Fibroblast of pulmonary artery (primary cell): ENCODE measurements around the gene MYO1B.

Experiments used
- DNase-seq: peaks from one replicate; pipeline ENCODE4 v3.0.0-alpha.2; 2010; ENCODE audit warnings: low read depth
- H3K4me3 ChIP-seq: replicated peaks from 2 replicates; pipeline ENCODE4 v1.5.1; 2011; ENCODE audit warnings: low read depth, mild to moderate bottlenecking, control low read depth, low read length, moderate library complexity
- TF ChIP-seq, protein P1 (sequence below): IDR thresholded peaks from 2 replicates; pipeline ENCODE4 v1.5.1; 2011; ENCODE audit warnings: mild to moderate bottlenecking, control low read depth, low read length, inconsistent platforms; ENCODE audit errors: missing control alignments

The MYO1B gene

DNA sequence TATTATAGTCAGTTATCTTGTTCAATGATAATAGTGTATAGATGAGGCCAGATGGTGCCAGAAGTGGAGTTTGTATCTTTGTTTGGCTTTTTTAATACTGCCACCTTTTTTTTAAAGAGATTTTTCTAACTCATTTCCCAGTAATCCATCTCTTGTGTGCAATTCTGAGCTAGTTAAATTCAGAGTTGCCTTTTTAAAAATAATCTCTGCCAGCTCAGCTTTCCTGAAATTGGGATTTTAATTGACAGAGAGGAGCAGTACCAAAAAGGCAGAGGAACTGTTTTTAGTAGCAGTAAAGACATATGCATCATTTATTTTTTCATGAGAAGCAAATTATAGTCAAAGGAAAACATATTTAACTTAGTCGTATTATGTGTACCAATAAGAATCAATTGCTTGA is 185.3 kb downstream of the MYO1B start:
- H3K4me3 ChIP-seq = no peak overlapping the region
- DNase-seq = no peak
- TF ChIP-seq, protein P1, sequence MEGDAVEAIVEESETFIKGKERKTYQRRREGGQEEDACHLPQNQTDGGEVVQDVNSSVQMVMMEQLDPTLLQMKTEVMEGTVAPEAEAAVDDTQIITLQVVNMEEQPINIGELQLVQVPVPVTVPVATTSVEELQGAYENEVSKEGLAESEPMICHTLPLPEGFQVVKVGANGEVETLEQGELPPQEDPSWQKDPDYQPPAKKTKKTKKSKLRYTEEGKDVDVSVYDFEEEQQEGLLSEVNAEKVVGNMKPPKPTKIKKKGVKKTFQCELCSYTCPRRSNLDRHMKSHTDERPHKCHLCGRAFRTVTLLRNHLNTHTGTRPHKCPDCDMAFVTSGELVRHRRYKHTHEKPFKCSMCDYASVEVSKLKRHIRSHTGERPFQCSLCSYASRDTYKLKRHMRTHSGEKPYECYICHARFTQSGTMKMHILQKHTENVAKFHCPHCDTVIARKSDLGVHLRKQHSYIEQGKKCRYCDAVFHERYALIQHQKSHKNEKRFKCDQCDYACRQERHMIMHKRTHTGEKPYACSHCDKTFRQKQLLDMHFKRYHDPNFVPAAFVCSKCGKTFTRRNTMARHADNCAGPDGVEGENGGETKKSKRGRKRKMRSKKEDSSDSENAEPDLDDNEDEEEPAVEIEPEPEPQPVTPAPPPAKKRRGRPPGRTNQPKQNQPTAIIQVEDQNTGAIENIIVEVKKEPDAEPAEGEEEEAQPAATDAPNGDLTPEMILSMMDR = no peak

DNA sequence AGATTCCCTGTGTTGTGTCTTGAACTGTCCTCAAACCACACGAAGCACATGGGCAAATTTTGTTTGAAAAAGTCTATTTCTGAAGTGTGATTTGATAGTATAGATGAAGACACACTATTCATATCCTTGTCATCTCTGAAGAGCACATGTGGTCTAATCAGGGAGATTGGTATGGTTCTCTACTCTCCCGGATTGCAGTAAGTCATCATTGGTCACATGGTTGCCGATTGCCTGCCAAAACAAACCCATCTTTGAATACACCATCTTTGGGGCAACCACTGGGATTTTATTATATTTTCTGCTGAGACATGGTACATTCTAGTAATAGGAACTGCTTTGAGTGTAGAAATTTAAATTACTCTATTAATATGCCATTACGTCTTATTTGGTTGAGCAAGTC is 186.9 kb downstream of the MYO1B start:
- TF ChIP-seq, protein P1 = no peak
- no peak for DNase-seq
- no peak overlapping the region for H3K4me3 ChIP-seq

DNA sequence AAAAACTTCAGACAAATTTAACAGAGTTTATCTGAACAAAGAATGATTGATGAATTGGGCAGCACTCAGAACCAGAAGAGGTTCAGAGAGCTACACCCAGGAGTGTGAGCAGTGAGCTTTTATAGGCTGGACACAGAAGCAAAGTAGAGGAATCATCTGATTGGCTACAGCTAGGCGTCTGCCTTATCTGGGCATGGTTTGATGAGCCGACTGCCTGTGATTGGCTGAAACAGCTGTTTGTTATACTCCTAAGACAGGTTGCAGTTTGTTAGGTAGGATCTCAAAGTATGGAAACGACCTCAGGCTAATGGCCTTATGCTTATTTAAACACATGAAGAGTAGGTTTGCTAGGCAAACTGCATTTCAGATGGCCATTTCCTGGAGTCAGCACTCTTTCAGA is 188.9 kb downstream of the MYO1B start:
- H3K4me3 ChIP-seq = no peak overlapping the region
- DNase-seq = no peak
- TF ChIP-seq, protein P1 = no peak

DNA sequence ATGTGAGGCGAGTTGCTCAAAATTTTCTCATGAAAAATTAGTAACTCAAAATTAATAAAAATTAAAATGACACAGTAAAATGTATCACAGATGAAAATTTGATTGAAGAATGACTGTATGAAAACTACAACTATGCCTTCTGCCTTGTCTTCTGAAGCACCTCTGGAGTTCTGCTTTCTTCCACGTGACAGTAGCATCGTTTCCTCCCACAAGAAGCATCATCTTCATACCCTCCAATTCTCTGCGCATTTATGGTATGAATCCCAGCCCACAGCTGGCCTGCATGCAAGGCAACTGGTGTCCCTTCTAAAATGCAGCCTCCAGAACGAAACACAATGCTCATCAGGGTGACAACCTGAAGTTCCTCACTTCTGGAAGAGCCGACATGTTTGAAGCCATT is 189.9 kb downstream of the MYO1B start:
- no peak overlapping the region for H3K4me3 ChIP-seq
- no peak for DNase-seq
- TF ChIP-seq, protein P1 = no peak

DNA sequence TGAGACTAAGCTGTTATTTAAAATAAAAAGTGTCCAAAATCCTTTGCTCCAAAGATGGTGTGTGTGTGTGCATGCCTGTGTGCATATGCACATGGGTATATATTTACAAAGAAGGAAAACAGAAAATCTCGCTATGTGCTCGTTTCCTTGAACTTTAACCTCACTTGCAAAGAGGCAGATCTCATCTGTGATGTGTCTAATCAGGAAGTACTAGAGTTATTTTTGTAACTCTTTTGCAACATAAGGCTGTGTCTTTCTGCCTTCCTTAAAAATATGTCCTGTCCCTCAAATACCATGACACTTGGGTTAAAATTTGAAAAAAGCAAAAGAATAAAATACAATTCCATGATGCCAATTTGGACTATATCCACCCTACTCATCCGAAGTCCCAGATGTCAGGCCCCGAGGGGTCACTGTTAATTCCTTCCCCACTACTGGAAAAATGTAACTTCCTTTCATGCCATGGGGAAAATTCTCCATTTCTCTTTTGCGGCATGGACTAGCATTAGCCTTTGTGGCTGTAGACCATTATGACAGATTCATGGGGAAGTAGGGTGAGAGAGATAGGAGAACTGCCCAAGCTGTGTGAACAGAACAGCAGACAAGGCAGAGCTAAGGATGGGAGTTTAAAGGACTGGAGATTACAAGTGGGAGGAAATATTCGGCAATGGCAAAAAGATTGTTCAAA is 191.3 kb downstream of the MYO1B start:
- TF ChIP-seq, protein P1 = no peak
- no peak overlapping the region for H3K4me3 ChIP-seq

DNA sequence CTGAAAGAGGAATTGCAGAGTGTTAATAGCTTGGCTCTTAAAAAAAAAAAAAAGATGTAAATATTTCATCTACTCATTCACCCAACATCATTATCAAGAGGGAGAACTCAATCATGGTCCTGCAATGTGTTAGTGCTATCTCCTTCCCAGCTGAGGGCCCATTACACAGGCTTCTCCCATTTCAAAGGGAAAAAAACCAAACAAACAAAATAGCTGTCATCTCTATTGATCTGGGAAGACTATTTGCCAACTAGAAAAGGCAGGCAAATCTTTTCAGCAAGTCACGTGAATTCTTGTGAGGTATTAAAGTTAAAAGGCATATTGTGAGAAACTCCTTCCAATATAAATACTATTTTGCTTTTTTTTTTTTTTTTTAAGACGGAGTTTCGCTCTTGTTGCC is 194.3 kb downstream of the MYO1B start:
- TF ChIP-seq, protein P1 = no peak
- H3K4me3 ChIP-seq = no peak overlapping the region
- no peak for DNase-seq

More for the DNA sequence above, 191.3 kb downstream of the MYO1B start:
- DNase-seq = no peak
